Progenitor cell of endocrine pancreas (in vitro differentiated cells): ENCODE data around the gene CYREN. TPM values are rescaled to one million over a fixed set of nuclear protein-coding genes. Genes with fewer than 3 reads are reported as not detected.
A peak's percentile ranks its signal among the peaks of the same experiment; 100 is the strongest.
"Not testable (repeated sequence)": the region's sequence is repeated elsewhere in the genome, so short reads cannot be mapped to it uniquely, and the experiment has no call there.

Experiments used
- DNase-seq: peaks from one replicate; pipeline ENCODE4 v3.0.0; 2021; ENCODE audit warnings: low spot score; ENCODE audit not compliant: unreplicated experiment
- H3K27ac Mint-ChIP-seq: 2 replicates; pipeline ENCODE4 v1.8.0; 2021; ENCODE audit warnings: mild to moderate bottlenecking, moderate library complexity, mixed read lengths
- H3K27me3 Mint-ChIP-seq: 2 replicates; pipeline ENCODE4 v1.8.0; 2021; ENCODE audit warnings: mixed read lengths
- H3K36me3 Mint-ChIP-seq: 2 replicates; pipeline ENCODE4 v1.8.0; 2022; ENCODE audit warnings: mixed read lengths; ENCODE audit not compliant: insufficient read depth
- H3K4me1 Mint-ChIP-seq: 2 replicates; pipeline ENCODE4 v1.8.0; 2021; ENCODE audit warnings: low read depth, mixed read lengths
- H3K4me3 Mint-ChIP-seq: 2 replicates; pipeline ENCODE4 v1.8.0; 2021; ENCODE audit warnings: low read depth, mild to moderate bottlenecking, moderate library complexity, mixed read lengths
- H3K9me3 Mint-ChIP-seq: 2 replicates; pipeline ENCODE4 v1.8.0; 2021; ENCODE audit warnings: low read depth, mixed read lengths
- CTCF ChIP-seq: fragments of 200-600 bp; sonication (generic); IDR thresholded peaks from one replicate; pipeline ENCODE4 v1.5.0; 2021; ENCODE audit warnings: antibody characterized with exemption, mild to moderate bottlenecking; ENCODE audit not compliant: unreplicated experiment
- total RNA-seq: library from RNA; stranded (reverse); gene quantifications from 2 replicates; pipeline ENCODE4 v1.2.1, GENCODE V29; 2021

CYREN gene
- total RNA-seq, 1 donor from 2014 or later: 73.8 TPM

GRCh38 chr7:135174941-135175340 lies 4.4 kb upstream of the CYREN start:
- no peak for TF ChIP-seq CTCF
- Mint-ChIP-seq H3K27me3 (no peaks in the 10 kb centered on the region), H3K9me3 (peaks cover 5% of the 10 kb centered on the region), H3K27ac (no peak overlapping the region), H3K4me1 (peaks cover 8% of the 10 kb centered on the region), H3K4me3 (no peak overlapping the region), H3K36me3 (peaks cover 6% of the 10 kb centered on the region)
- no peak for DNase-seq

- H3K36me3 Mint-ChIP-seq, H3K27me3 Mint-ChIP-seq, H3K27ac Mint-ChIP-seq, DNase-seq, H3K9me3 Mint-ChIP-seq, H3K4me3 Mint-ChIP-seq: not testable (repeated sequence)
- peaks cover 15% of the 10 kb centered on the region for H3K4me1 Mint-ChIP-seq
These were observed 3.4 kb upstream of the CYREN start for GRCh38 chr7:135173916-135174315.

DNA sequence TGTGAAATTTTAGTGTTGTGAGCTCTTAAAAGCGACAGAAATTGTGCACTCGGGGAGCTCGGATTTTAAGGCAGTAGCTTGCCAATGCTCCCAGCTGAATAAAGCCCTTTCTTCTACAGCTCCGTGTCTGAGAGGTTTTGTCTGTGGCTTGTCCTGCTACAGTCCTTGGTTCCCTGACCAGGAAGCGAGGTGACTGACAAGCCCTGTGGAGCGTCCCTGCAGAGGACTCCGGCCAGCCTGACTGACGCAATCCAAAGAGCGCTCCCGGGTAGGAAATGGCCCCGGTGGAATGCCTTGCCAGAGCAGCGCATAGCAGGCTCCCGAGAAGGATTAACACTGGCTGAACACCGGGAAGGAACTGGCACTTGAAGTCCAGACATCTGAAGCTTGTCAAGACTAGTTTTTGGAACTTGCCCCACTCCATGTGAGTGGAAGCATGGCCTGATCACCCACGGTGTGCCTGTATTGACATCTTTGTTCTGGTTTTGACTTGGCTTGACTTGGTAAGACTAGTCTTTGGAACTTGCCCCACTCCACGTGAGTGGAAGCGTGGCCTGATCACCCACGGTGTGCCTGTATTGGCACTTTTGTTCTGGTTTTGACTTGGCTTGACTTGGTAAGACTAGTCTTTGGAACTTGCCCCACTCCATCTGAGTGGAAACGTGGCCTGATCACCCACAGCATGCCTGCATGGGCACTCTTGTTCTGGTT lies 1.2 kb upstream of the CYREN start:
- peak overlapping the region; percentile 92 for H3K27ac Mint-ChIP-seq
- not testable (repeated sequence) for H3K36me3 Mint-ChIP-seq, H3K27me3 Mint-ChIP-seq, H3K9me3 Mint-ChIP-seq, DNase-seq
- peak overlapping the region; percentile 58 for H3K4me3 Mint-ChIP-seq
- H3K4me1 Mint-ChIP-seq: peaks cover 25% of the 10 kb centered on the region

- H3K36me3 Mint-ChIP-seq, H3K9me3 Mint-ChIP-seq, H3K27me3 Mint-ChIP-seq, DNase-seq: not testable (repeated sequence)
- H3K4me1 Mint-ChIP-seq: peaks cover 25% of the 10 kb centered on the region
- H3K4me3 Mint-ChIP-seq: peak overlapping the region; percentile 87
- peak overlapping the region; percentile 95 for H3K27ac Mint-ChIP-seq
These were observed 533 bp upstream of the CYREN start for GRCh38 chr7:135170998-135171481.

DNA sequence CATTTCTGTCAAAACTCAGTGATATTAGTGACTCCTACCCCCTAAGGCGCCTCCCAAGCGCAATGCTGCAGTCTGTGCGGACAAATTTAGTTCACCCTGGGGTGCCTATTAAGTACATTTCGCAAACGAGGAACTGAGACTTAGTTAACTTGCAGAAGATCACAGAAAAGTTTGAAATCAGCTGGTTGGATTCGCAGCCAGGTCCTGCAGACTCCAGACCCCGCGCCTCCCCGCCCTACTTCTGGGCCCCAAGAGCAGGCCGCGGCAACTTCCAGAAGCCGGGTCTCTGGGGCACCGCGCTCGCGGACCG lies 588 bp downstream of the CYREN start:
- Mint-ChIP-seq H3K4me1 (peaks cover 25% of the 10 kb centered on the region), H3K9me3 (no peaks in the 10 kb centered on the region), H3K27ac (peak overlapping the region; percentile 92), H3K36me3 (peaks cover 14% of the 10 kb centered on the region), H3K4me3 (peak overlapping the region; percentile 87), H3K27me3 (no peaks in the 10 kb centered on the region)
- DNase-seq: no peak
- no peak for TF ChIP-seq CTCF

DNA sequence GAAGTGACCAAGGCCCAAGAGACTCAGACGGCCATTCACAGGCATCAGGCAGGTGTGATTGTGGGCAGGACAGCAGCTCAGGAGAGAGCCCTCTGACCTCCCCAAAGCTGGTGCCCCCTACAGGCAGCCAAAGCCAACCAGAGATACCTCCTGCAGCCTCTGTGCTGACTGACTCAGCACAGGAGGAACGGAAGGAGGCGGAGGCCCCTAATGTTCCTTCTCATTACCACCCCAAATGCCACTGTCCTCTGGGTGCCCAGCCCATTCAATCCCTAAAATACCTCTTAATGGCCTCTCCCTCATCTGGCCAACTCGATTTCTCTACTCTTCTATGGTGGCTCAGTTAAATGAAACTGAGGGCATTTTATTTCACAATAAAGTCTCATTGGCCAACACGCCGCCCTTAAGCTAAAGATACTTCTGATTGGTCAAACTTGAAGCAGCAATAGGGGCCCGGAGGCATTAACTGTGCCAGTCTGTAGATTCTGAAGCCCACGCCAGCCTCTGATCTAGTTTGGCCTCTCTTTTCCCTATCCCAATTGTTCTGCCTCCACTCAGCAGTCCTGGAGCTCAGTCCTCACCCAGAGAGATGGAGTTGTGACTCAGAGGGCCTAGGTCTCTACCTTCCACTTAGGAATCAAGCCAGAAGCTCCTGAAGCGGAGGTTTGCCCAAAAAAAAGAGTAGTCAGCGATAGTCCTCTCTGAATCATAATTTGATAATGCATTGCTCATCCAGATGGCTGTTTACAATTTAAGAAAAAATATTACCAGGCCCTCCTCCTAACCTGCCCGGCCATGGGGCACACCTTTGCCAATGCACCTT lies 1.2 kb downstream of the CYREN start:
- H3K36me3 Mint-ChIP-seq: peaks cover 14% of the 10 kb centered on the region

More for the DNA sequence above, 1.2 kb downstream of the CYREN start:
- Mint-ChIP-seq H3K9me3 (no peaks in the 10 kb centered on the region), H3K4me3 (peak overlapping the region; percentile 87), H3K27me3 (no peaks in the 10 kb centered on the region), H3K27ac (peak overlapping the region; percentile 92), H3K4me1 (peaks cover 25% of the 10 kb centered on the region)
- DNase-seq: no peak
- peak; percentile 55 for TF ChIP-seq CTCF
